GM19468 (cell line): Measurements from ENCODE around the gene VOPP1.
"Not testable (repeated sequence)": the region's sequence is repeated elsewhere in the genome, so short reads cannot be mapped to it uniquely, and the experiment has no call there.

ENCODE experiments used
- ATAC-seq: cut with Tn5 transposase; IDR thresholded peaks from one replicate; pipeline ENCODE4 v1.9.1; 2021; ENCODE audit warnings: mild to moderate bottlenecking, moderate library complexity, moderate number of reproducible peaks; ENCODE audit not compliant: unreplicated experiment; ENCODE audit errors: extremely low read depth

Gene VOPP1

GRCh38 chr7:55587687-55588378, 15.5 kb upstream of the VOPP1 start:
- ATAC-seq, result no peak

DNA sequence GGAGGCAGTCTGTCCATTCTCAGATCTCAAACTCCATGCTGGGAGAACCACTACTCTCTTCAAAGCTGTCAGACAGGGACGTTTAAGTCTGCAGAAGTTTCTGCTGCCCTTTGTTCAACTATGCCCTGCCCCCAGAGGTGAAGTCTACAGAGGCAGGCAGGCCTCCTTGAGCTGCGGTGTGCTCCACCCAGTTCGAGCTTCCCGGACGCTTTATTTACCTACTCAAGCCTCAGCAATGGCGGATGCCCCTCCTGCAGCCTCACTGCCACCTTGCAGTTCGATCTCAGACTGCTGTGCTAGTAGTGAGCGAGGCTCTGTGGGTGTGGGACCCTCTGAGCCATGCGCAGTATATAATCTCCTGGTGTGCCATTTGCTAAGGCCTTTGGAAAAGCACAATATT, 10.4 kb upstream of the VOPP1 start:
- not testable (repeated sequence) for ATAC-seq

- no peak for ATAC-seq
Observed at GRCh38 chr7:55576753-55577152, 4.5 kb upstream of the VOPP1 start.

- no peak for ATAC-seq
Observed at GRCh38 chr7:55575733-55576132, 3.4 kb upstream of the VOPP1 start.

DNA sequence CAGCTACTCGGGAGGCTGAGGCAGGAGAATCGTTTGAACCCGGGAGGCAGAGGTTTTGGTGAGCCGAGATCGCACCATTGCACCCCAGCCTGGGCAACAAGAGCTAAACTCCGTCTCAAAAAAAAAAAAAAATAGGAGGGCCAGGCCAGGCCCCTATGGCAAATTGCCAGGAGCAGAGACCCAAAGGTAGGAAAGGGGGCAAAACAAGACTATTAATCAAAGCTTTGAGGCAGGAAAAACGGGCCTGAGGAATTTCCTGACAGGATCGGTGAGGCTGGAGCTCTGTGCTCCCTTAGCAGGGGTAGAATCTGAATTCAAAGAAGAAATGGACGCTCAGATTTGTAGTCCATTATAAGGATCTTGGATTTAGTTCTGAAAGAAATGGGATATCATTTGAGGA, 2.8 kb upstream of the VOPP1 start:
- no peak for ATAC-seq

DNA sequence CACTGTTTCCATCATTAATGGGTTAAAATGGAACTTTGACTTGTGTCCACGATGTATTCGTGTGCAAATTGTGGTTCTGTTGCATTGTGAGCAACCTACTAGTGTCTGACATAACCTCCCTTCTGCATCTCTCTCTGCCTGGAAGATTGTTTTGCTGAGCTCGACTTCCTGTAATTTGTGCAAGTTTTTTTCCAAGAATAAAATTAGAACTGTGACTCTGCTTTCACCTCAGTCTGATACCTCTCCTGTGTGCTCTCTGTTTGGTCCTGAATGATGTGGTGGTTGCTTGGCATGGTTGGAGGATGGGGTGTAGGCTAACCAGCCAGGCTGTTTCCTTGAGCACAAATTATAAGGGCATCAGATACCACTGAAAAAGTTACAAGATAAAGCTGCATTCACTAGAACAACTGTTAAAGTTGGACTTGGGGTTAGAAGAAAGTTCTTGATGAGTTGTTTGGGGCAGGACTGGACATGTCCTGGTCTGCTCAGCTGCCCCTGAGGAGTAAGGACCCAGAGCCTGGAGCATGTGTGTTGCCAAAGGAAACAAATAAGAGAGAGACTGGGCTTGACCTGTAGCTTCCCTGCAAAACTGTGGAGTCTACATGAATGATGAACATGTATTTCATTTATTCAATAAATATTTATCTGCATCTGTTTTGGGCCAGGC, 1.9 kb upstream of the VOPP1 start:
- no peak for ATAC-seq

- ATAC-seq, result no peak
Observed at GRCh38 chr7:55573234-55573900, 1.1 kb upstream of the VOPP1 start.

DNA sequence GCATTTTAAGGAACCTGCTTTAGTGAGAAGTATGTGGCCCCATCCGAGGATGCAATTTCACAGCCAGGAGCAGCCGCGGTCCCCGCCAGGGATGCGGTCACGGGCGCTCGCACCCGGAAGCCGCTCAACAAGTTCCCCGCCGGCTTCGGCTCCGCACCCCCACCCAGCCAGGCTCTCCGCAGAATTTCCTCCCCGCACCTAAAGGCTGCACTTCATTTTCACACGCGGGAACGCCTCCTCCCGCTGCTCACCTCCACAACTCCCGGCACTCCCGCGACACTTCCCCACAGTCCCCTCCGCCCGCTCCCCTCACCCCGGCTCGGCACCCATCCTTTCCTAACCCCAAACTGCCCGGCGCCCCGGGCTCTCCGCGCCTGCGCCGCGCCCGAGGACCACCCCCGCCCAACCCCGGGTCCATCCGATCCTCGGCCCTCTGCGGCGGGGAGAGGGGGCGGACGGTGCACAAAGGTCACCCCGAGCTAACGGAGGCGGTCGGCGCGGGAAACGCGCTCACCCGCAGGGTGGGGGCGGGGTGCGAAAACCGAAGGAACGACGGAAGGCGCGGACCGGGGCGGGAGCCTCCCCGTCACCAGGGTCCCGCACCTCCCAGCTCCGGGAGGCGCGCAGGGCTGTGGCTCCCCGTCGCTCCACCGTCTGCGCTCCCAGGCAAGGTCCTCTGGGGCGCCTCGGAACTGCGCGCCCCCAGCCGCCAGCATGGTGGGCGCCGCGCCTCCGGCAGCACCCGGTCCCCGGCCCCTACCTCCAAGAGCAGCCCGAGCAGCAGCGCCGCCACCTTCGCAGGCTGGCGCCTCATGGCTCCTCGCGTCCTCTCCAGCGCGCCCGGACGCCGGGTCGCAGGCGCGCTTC, 558 bp downstream of the VOPP1 start:
- peak; percentile 3 for ATAC-seq

- no peak for ATAC-seq
Observed at GRCh38 chr7:55570939-55571338, 1.4 kb downstream of the VOPP1 start.

DNA sequence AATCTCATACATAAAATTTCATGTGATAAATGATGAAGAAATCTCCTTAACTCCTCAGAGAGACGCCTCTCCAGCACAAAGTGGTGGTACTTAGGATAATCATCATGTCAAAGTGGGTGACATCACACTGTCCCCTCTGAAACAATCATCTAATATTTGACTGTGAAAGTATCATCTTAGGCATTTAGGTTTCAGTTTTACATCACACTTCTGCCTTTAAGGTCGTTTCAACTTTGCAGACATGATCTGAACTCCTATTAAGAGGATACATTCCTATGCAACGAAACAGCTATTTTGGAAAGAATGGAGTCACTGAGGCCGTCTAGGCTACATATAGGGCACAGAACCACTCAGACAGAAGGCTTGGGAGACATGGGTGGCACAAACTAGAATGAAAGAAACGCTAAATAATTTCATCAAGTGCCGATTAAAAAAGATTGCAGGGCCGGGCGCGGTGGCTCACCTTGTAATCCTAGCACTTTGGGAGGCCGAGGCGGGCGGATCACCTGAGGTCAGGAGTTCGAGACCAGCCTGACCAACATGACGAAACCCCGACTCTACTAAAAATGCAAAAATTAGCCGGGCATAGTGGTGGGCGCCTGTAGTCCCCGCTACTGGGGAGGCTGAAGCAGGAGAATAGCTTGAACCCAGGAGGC, 2.0 kb downstream of the VOPP1 start:
- peak; percentile 43 for ATAC-seq

DNA sequence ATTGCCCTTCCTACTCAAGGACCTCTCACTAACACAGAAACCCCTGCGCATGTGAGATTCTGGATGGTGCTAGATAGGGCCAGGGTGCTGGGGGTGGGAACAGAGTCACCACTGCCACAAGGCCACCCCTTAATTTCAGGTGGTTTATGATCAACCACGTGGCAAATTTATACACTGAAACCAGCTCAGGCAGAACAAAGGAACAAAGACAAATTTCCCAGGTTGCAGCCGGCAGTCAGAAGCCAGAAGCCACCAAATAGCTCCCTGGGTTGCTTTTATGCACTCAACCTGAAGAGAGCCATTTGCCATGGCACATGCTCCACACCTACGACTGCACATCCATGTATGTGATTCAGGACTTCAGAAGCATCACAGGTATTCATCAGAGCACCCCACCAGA, 2.5 kb downstream of the VOPP1 start:
- peak; percentile 4 for ATAC-seq

DNA sequence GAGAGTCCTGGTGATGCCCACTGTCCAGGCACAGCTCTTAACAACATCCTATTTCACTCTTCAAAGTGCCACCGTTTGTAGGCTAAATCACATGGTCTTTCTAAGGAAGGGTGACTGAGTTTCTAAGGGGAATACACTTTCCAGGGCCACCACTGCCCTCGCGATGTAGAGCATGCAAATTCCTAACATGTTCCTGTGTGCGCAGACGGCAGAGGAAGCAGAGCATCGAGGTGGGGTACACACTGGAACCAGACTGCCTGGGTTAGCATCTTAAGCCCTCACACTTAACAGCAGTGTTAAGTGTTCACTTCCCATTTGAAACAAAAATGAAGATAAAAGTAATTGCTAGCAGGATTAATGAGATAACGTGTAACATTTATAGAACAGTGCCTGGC, 3.0 kb downstream of the VOPP1 start:
- ATAC-seq, result no peak

- no peak for ATAC-seq
Observed at GRCh38 chr7:55568613-55569268, 3.6 kb downstream of the VOPP1 start.

DNA sequence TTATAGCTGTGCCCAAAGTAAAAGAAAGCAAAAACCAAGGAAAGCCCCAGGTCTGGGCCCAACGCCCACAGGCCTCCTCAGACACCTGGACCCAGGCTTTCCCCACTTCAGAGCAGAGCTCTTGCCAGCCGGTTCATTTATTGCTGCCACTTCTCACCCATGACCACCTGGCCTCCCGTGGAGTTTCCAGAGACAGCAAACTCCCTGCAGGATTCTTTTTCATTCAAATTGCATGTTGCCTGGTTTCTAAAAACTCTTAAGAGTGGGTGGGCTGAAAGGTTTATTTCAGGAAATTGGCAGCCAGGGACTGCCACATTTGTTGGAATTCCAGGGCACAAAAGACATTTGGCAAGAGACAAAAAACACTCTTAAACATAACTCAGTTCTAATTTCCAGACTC, 4.7 kb downstream of the VOPP1 start:
- ATAC-seq, result no peak

GRCh38 chr7:55565681-55566080, 6.6 kb downstream of the VOPP1 start:
- no peak for ATAC-seq

- ATAC-seq, result no peak
Observed at GRCh38 chr7:55563596-55564325, 8.5 kb downstream of the VOPP1 start.

DNA sequence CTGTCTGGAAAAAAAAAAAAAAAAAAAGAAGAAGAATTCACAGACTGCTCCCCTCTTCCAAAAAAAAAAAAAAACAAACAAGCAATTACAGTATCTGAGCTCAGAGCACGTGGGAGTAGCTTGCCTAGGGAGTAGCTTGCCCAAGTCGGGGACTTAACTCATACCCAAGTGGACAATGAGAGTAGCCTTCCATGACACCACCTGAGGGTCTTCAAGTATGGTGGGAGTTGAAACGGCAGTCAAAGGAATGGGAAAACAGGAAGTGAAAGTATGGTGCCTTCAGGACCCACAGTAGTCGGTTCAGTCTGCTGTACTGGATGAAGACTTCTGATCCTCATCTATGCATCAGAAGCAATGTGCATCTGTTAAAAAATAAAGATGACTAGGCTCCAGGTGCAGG, 10.6 kb downstream of the VOPP1 start:
- ATAC-seq, result no peak

DNA sequence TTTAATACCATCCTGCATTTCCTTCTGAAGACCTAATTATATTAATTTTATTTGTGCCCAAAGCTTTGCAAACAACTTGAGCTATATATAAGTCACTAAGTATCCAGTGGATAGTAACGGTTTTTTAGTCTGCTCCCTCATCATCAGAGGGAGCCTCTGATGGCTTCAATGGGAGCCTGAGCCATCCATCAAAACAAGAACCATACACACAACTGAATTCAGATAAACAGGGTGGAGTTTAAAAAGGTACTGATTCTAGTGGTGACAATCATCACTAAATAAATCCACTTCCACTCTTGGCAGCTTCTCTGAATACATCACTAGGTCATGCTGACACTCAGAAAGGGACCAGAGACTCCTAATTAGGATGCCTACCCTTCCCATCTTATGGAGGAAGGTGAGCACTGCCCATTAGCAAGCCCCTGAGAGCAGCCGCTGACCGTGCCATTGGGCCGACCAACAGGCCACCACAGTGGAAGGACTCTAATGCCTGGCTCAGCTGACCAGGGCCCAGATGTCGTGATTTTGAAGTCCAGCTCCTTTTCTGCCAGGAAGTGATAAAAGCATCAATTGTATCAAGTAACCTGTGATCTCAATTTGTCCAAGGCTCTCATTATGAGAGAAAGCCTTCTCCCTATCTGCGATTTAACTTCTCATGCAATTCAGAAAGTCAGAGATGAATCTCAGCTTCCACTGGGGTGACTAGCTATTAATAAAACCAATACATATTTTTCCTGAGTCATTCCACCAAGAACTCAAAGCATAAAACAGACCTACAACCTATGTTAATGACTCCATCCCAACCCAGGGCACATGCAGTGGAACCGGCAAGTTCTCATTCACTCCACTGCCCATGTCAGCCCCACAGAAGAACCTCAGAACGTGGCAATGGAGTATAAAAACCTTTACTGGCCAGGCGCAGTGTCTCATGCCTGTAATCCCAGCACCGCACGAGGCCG, 13.1 kb downstream of the VOPP1 start:
- ATAC-seq, result no peak
